IMR-90 (cell line): ENCODE results near the gene ZCCHC7. TPM values are rescaled to one million over a fixed set of nuclear protein-coding genes. Genes with fewer than 3 reads are reported as not detected.

Source experiments
- ATAC-seq: fragments of 200-7000 bp; cut with Tn5 transposase; 2 replicates; pipeline ENCODE4 v1.9.1; 2020; ENCODE audit warnings: low read depth, mild to moderate bottlenecking, moderate library complexity
- BruUV-seq: library from RNA; stranded (reverse); fragments of 400-500 nt; replicated peaks from 2 replicates; lab custom pipeline; 2021; lab: Mats Ljungman, UMichigan
- CTCF ChIA-PET: fragments of 300-600 bp; formaldehyde crosslinking; extraction: SDS; loops from one replicate; lab custom pipeline; 2021; ENCODE audit warnings: antibody characterized with exemption; lab: Yijun Ruan, JAX
- POLR2A ChIA-PET: fragments of 300-600 bp; sonication (Branson Sonifier 250); formaldehyde crosslinking; loops from one replicate; lab custom pipeline; 2022; ENCODE audit warnings: antibody characterized with exemption; ENCODE audit not compliant: unreplicated experiment; lab: Charles Lee
- DNase-seq: peaks from one replicate; pipeline ENCODE4 v3.0.0; 2013
- H2AFZ ChIP-seq: replicated peaks from 2 replicates; pipeline ENCODE3; 2013; ENCODE audit warnings: low read length, mild to moderate bottlenecking; ENCODE audit not compliant: poor library complexity
- H2AK5ac ChIP-seq: 2 replicates; pipeline ENCODE4 v1.6.1; 2013; ENCODE audit warnings: low read depth, low read length, inconsistent platforms
- H2AK9ac ChIP-seq: replicated peaks from 2 replicates; pipeline ENCODE3; 2013; ENCODE audit warnings: mild to moderate bottlenecking, low read depth, low read length, moderate library complexity; ENCODE audit not compliant: poor library complexity
- H2BK120ac ChIP-seq: 2 replicates; pipeline ENCODE4 v1.6.1; 2013; ENCODE audit warnings: low read depth, low read length, inconsistent platforms
- H2BK15ac ChIP-seq: 3 replicates; pipeline ENCODE4 v1.6.1; 2013; ENCODE audit warnings: low read depth, low read length, inconsistent platforms
- H2BK20ac ChIP-seq: 2 replicates; pipeline ENCODE4 v1.6.1; 2013; ENCODE audit warnings: low read depth, mild to moderate bottlenecking, inconsistent platforms, low read length, moderate library complexity
- H2BK5ac ChIP-seq: 2 replicates; pipeline ENCODE4 v1.6.1; 2013; ENCODE audit warnings: mild to moderate bottlenecking, low read depth, low read length, inconsistent platforms; ENCODE audit not compliant: poor library complexity, severe bottlenecking
- H3K14ac ChIP-seq: replicated peaks from 2 replicates; pipeline ENCODE4 v1.6.1; 2013; ENCODE audit warnings: low read depth, low read length, inconsistent platforms
- H3K18ac ChIP-seq: 2 replicates; pipeline ENCODE4 v1.6.1; 2013; ENCODE audit warnings: low read depth, low read length, control low read depth
- H3K23ac ChIP-seq: 2 replicates; pipeline ENCODE4 v1.6.1; 2013; ENCODE audit warnings: low read depth, low read length, inconsistent platforms
- H3K27ac ChIP-seq: 2 replicates; pipeline ENCODE4 v1.5.1; 2013; ENCODE audit warnings: mild to moderate bottlenecking, control low read depth, low read length; ENCODE audit not compliant: insufficient read depth
- H3K27me3 ChIP-seq: 2 replicates; pipeline ENCODE4 v1.6.1; 2013; ENCODE audit warnings: low read length; ENCODE audit not compliant: control insufficient read depth, insufficient read depth
- H3K36me3 ChIP-seq: 2 replicates; pipeline ENCODE4 v1.6.1; 2013; ENCODE audit warnings: low read length, mixed read lengths; ENCODE audit not compliant: control insufficient read depth, insufficient read depth
- H3K4ac ChIP-seq: 2 replicates; pipeline ENCODE4 v1.6.1; 2013; ENCODE audit warnings: low read depth, low read length, inconsistent platforms
- H3K4me1 ChIP-seq: 2 replicates; pipeline ENCODE4 v1.6.1; 2013; ENCODE audit warnings: low read length, mixed read lengths; ENCODE audit not compliant: control insufficient read depth, insufficient read depth
- H3K4me2 ChIP-seq: 2 replicates; pipeline ENCODE4 v1.6.1; 2013; ENCODE audit warnings: low read depth, mild to moderate bottlenecking, control low read depth, low read length, moderate library complexity
- H3K4me3 ChIP-seq: 2 replicates; pipeline ENCODE4 v1.5.1; 2013; ENCODE audit warnings: low read depth, mild to moderate bottlenecking, control low read depth, low read length, moderate library complexity; ENCODE audit not compliant: insufficient read depth
- H3K56ac ChIP-seq: 2 replicates; pipeline ENCODE4 v1.6.1; 2013; ENCODE audit warnings: low read length, inconsistent platforms; ENCODE audit not compliant: insufficient read depth; ENCODE audit errors: extremely low read depth
- H3K79me1 ChIP-seq, 2 experiments: 2 replicates each; pipeline ENCODE4 v1.6.1; 2013; ENCODE audit warnings: low read length in 2 of 2, inconsistent platforms in 1 of 2, low read depth in 1 of 2
- H3K9ac ChIP-seq: 2 replicates; pipeline ENCODE4 v1.6.1; 2013; ENCODE audit warnings: low read depth, low read length, control low read depth
- H3K9me1 ChIP-seq: 2 replicates; pipeline ENCODE4 v1.6.1; 2013; ENCODE audit warnings: low read length, inconsistent platforms; ENCODE audit not compliant: insufficient read depth
- H3K9me3 ChIP-seq: 2 replicates; pipeline ENCODE4 v1.6.1; 2013; ENCODE audit warnings: low read length; ENCODE audit not compliant: control insufficient read depth, insufficient read depth
- H4K20me1 ChIP-seq: 2 replicates; pipeline ENCODE4 v1.6.1; 2013; ENCODE audit warnings: low read length, inconsistent platforms; ENCODE audit not compliant: insufficient read depth
- H4K5ac ChIP-seq: 2 replicates; pipeline ENCODE4 v1.6.1; 2013; ENCODE audit warnings: mild to moderate bottlenecking, low read depth, low read length, control low read depth
- H4K8ac ChIP-seq, 2 experiments: 2 replicates each; pipeline ENCODE4 v1.6.1; 2013; ENCODE audit warnings: low read depth in 2 of 2, low read length in 2 of 2, control low read depth in 1 of 2, inconsistent platforms in 1 of 2
- H4K91ac ChIP-seq: 2 replicates; pipeline ENCODE4 v1.6.1; 2013; ENCODE audit warnings: low read depth, low read length, inconsistent platforms; ENCODE audit not compliant: insufficient read depth
- BHLHE40 ChIP-seq: fragments of 150-350 bp; IDR thresholded peaks from 2 replicates; pipeline ENCODE4 v1.6.1; 2016; ENCODE audit warnings: mild to moderate bottlenecking, low read depth, low read length
- CHD1 ChIP-seq: IDR thresholded peaks from 2 replicates; pipeline ENCODE4 v1.6.1; 2012; ENCODE audit warnings: low read depth, low read length, improper control_type of control experiment
- FOS ChIP-seq: fragments of 150-350 bp; IDR thresholded peaks from 2 replicates; pipeline ENCODE4 v1.6.1; 2016; ENCODE audit warnings: low read depth, low read length
- MAFK ChIP-seq: IDR thresholded peaks from 2 replicates; pipeline ENCODE4 v1.6.1; 2012; ENCODE audit warnings: low read depth, low read length, improper control_type of control experiment
- MAZ ChIP-seq: IDR thresholded peaks from 2 replicates; pipeline ENCODE4 v1.6.1; 2012; ENCODE audit warnings: low read depth, mild to moderate bottlenecking, low read length, improper control_type of control experiment, moderate library complexity, borderline replicate concordance
- MXI1 ChIP-seq: IDR thresholded peaks from 2 replicates; pipeline ENCODE4 v1.6.1; 2012; ENCODE audit warnings: low read depth, mild to moderate bottlenecking, low read length, moderate library complexity, borderline replicate concordance
- NFE2L2 ChIP-seq: fragments of 150-350 bp; IDR thresholded peaks from 2 replicates; pipeline ENCODE4 v1.6.1; 2016; ENCODE audit warnings: low read depth, mild to moderate bottlenecking, low read length
- POLR2A ChIP-seq: IDR thresholded peaks from 2 replicates; pipeline ENCODE4 v1.6.1; 2012; ENCODE audit warnings: mild to moderate bottlenecking, low read depth, low read length
- RAD21 ChIP-seq: IDR thresholded peaks from 2 replicates; pipeline ENCODE4 v1.6.1; 2012; ENCODE audit warnings: low read length, improper control_type of control experiment
- RCOR1 ChIP-seq: IDR thresholded peaks from 2 replicates; pipeline ENCODE4 v1.6.1; 2012; ENCODE audit warnings: mild to moderate bottlenecking, low read length, improper control_type of control experiment; ENCODE audit not compliant: insufficient replicate concordance
- RFX5 ChIP-seq: IDR thresholded peaks from 2 replicates; pipeline ENCODE4 v1.8.0; 2012; ENCODE audit warnings: low read depth, mild to moderate bottlenecking, low read length, moderate library complexity
- SMC3 ChIP-seq: fragments of 150-350 bp; IDR thresholded peaks from 2 replicates; pipeline ENCODE4 v1.6.1; 2016; ENCODE audit warnings: low read depth, mild to moderate bottlenecking, antibody characterized with exemption, low read length, moderate library complexity
- WGBS, 2 experiments: methylation state at CpG; one replicate each; pipeline versions ENCODE4 v1.1.5 to v1.1.7; 2013; ENCODE audit warnings: missing lambda C conversion rate in 2 of 2; ENCODE audit not compliant: insufficient read length in 1 of 2; ENCODE audit errors: extremely low coverage in 2 of 2; 5-methylcytosine and 5-hydroxymethylcytosine counted together
- dilution Hi-C: fragments of 300-500 bp; cut with HindIII; formaldehyde crosslinking; loops from one replicate; pipeline ENCODE4 v1.14.3; 2018; ENCODE audit warnings: low sequenced_read_pairs; ENCODE audit not compliant: unreplicated experiment
- in situ Hi-C: fragments of 300-500 bp; cut with MboI; formaldehyde crosslinking; loops from 3 replicates; pipeline ENCODE4 v1.14.3; 2019; ENCODE audit warnings: low sequenced_read_pairs, inconsistent platforms, mixed read lengths
- intact Hi-C: fragments of 100-400 bp; cut with micrococcal nuclease; formaldehyde crosslinking; loops from 2 replicates; pipeline ENCODE4 v1.10.0; 2022
- polyA plus RNA-seq, 3 experiments: library from polyadenylated mRNA; depleted of rRNA; stranded (reverse); fragments of >200 nt; gene quantifications; 2 replicates each; pipeline ENCODE4 v1.2.3, GENCODE V29; 2012; ENCODE audit warnings: low replicate concordance in 1 of 3
- total RNA-seq: library from RNA; depleted of rRNA; stranded (reverse); fragments of >200 nt; gene quantifications from 2 replicates; pipeline ENCODE4 v1.2.3, GENCODE V29; 2012
- TF ChIP-seq, protein P1 (sequence below): fragments of 150-350 bp; IDR thresholded peaks from 2 replicates; pipeline ENCODE4 v1.6.1; 2017; ENCODE audit warnings: mild to moderate bottlenecking, antibody characterized with exemption, low read length, low read depth
- TF ChIP-seq, protein P2 (sequence below): fragments of 150-350 bp; IDR thresholded peaks from 2 replicates; pipeline ENCODE4 v1.6.1; 2016; ENCODE audit warnings: low read depth, mild to moderate bottlenecking, low read length, moderate library complexity, borderline replicate concordance

The ZCCHC7 gene
- total and polyA plus RNA-seq, 2 of the 4 experiments (the other 2 are of a cell fraction) = 13.6 to 28.7 TPM

DNA sequence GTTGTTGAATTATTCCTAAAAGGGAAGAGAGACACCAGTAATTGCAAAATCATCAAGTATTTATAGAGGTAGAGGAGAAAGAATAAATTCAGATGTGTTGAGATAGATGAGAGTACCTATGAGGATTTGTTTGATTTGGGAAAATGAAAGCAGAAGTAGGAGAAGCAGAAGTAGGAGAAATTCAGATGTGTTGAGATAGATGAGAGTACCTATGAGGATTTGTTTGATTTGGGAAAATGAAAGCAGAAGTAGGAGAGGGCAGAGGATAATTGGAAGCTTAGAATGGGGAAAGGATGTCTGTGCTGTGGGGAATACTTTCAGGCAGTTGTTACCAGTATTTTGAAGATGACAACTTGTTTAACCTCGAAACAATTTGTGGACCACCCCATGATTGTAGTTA is 35.1 kb upstream of the ZCCHC7 start:
- ATAC-seq (no peak), DNase-seq (no peak)
- no CpG with 5 or more reads among the region's 1 CpG for WGBS, 2 experiments
- Histone ChIP-seq H4K20me1 (peaks cover 6% of the 10 kb centered on the region; the same call in 1 of the 2 replicates), H3K9me1 (peaks cover 3% of the 10 kb centered on the region), H3K4ac (no peak overlapping the region), H3K4me1 (no peaks in the 10 kb centered on the region; the same call in 1 of the 2 replicates), H3K4me2 (no peak overlapping the region), H3K9me3 (no peaks in the 10 kb centered on the region), H2AK9ac (no peak overlapping the region), H3K36me3 (peaks cover 9% of the 10 kb centered on the region), H3K23ac (no peak overlapping the region), H3K4me3 (no peak overlapping the region), H2AFZ (no peak overlapping the region), H2BK15ac (no peak overlapping the region), H3K56ac (no peak overlapping the region), H3K18ac (no peak overlapping the region), H3K27ac (no peak overlapping the region), H2BK20ac (no peak overlapping the region), H4K8ac (no peak overlapping the region), H3K9ac (no peak overlapping the region), H3K14ac (no peak overlapping the region), H3K27me3 (no peaks in the 10 kb centered on the region), H2AK5ac (no peak overlapping the region), H4K5ac (no peak overlapping the region), H2BK120ac (no peak overlapping the region), H2BK5ac (no peak overlapping the region), H3K79me1 (peaks cover 20 to 41% of the 10 kb centered on the region in 2 experiments), H4K91ac (no peak overlapping the region)
- intact Hi-C loops = no loop called here
- BruUV-seq = no TSS peak
- TF ChIP-seq FOS (no peak), POLR2A (no peak), SMC3 (no peak), MAZ (no peak), RCOR1 (no peak), RFX5 (no peak), NFE2L2 (no peak), RAD21 (no peak), MXI1 (no peak), CHD1 (no peak), MAFK (no peak), BHLHE40 (no peak)
- TF ChIP-seq, protein P1, sequence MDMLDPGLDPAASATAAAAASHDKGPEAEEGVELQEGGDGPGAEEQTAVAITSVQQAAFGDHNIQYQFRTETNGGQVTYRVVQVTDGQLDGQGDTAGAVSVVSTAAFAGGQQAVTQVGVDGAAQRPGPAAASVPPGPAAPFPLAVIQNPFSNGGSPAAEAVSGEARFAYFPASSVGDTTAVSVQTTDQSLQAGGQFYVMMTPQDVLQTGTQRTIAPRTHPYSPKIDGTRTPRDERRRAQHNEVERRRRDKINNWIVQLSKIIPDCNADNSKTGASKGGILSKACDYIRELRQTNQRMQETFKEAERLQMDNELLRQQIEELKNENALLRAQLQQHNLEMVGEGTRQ = no peak
- TF ChIP-seq, protein P2, sequence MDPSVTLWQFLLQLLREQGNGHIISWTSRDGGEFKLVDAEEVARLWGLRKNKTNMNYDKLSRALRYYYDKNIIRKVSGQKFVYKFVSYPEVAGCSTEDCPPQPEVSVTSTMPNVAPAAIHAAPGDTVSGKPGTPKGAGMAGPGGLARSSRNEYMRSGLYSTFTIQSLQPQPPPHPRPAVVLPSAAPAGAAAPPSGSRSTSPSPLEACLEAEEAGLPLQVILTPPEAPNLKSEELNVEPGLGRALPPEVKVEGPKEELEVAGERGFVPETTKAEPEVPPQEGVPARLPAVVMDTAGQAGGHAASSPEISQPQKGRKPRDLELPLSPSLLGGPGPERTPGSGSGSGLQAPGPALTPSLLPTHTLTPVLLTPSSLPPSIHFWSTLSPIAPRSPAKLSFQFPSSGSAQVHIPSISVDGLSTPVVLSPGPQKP = no peak
- dilution Hi-C loops = no loop called here
- ChIA-PET POLR2A (no interaction called here), CTCF (no interaction called here)
- in situ Hi-C loops = no loop called here
